ENCODE results near the gene STAG1.
"Not testable (repeated sequence)": the region's sequence is repeated elsewhere in the genome, so short reads cannot be mapped to it uniquely, and the experiment has no call there.

Gene STAG1

DNA sequence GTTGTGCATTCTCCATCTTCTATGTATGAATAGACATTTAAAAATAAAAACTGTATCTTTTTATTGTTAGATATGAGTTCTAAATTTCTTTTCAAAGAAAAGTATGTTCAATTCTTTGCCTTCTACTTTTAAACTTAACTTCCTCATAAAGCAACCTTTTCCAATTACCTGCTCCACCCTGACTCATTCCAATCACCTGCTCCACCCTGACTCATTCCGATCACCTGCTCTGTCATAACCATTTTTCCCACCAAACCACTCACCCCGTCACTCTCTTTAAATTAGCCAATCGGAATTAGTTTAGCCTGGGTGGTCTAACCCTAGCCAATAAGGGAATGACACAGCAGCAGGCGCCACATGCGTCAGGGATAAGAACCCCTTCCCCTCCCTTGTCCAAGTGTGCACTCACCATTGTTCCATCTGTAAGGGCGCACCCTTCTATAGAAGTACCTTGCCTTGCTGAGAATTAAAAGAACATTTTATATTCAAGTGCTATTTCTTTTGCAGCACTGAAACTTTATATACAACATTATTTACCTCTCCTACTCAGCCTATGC is 134.1 kb downstream of the STAG1 start:
- DNase-seq (ENCODE audit: extremely low spot score, insufficient read length, low read depth) = not testable (repeated sequence)

DNA sequence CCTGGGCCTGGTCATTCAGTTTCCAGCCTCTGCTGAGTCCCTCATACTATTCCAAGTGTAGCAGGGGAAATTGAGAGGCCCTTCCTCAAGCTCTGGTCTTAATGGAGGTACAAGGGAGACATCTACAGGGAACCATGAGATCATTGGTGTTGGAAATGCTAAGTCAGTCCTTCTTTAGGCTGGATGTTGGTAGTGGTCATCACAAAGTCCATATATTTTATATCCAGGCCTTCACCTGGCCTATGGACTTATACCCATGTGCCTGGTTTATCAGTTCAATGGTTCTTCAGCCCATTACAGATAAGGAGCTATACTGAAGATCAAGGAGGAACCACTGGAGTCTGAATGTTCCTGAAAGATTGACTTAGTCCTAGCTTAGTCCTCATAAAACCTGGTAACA is 135.0 kb downstream of the STAG1 start:
- FAIRE-seq = peak; percentile 26
- no peak for DNase-seq (ENCODE audit: extremely low spot score, insufficient read length, low read depth)

More for the DNA sequence above, 134.1 kb downstream of the STAG1 start:
- not testable (repeated sequence) for FAIRE-seq

DNA sequence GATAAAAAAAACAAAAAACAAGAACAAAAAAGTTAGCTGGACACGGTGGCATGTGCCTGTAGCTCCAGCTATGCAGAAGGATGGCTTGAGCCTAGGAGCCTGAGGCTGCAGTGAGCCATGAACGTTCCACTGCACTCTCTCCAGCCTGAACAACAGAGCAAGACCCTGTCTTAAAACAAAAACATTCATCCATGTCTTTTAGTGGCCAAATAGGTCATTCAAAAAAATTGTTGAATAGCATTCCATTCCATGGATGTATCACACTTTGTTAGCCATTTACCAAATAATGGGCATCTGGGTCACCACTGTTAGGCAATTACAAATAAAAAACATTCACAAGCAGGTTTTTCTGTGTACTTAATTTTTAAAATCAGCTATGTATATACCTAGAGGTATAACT is 139.7 kb downstream of the STAG1 start:
- FAIRE-seq = no peak

DNA sequence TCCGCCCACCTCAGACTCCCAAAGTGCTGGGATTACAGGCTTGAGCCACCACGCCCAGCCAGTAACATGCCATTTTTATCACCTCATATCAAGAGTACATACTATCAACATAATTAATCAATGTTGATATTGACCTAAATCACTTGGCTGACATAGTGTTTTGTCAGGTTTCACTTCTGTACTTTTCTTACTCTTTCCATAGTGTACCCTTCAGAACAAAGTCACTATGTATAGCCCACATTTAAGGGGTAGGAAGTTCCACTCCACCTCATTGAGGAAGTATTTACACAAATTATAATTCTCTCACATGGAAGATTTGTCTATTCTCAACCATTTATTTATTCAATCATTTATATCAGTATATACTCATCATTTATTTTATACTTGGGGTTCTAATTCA is 145.2 kb downstream of the STAG1 start:
- DNase-seq (ENCODE audit: extremely low spot score, insufficient read length, low read depth) = no peak
- no peak for FAIRE-seq

More for the DNA sequence above, 139.7 kb downstream of the STAG1 start:
- no peak for DNase-seq (ENCODE audit: extremely low spot score, insufficient read length, low read depth)

DNA sequence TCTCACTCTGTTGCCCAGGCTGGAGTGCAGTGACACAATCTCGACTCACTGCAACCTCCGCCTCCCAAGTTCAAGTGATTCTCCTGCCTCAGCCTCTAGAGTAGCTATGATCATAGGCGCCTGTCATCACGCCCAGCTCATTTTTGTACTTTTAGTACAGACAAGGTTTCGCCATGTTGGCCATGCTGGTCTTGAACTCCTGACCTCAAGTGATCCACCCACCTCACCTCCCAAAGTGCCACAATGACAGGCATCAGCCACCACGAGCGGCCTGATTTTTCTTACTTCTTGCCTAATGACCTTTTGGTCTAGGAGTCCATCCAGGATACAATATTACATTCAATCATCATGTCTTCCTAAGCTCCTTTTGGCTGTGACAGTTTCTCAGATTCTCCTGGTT is 146.0 kb downstream of the STAG1 start:
- not testable (repeated sequence) for FAIRE-seq; DNase-seq (ENCODE audit: extremely low spot score, insufficient read length, low read depth)

DNA sequence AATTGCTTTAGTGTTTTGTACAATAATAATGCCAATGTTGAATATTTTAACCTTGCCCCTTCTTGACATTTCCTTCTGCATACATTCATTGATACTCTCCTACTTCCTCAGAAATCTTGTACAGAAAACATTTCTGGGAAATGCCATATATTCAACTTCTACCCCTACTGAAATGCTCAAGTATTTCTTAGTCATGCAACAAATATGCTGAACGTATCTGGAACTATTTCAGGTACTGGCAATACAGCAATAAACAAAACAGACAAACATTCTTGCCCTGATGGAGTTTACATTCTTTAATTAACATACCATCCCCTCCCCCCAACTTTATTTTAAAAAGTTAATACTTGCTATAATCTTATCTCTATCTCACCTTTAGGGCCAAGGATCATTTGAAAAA is 147.2 kb downstream of the STAG1 start:
- no peak for FAIRE-seq

DNA sequence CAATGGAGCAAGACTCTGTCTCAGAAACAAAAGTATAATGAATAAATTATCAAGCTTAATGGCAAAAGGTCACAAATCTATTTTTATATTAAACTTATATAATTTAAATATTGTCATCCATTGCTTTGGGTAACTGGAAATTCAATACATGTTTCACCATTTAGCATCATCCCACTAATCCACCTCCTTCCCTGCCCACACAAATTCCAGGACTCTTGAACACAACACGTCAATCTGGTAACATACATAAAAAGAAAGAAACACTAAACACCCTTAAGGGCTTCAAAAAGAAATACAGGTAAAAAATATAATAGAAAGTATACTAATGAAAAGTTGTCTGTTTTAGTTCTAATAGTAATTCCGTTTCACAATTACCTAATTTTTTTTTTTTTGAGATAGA is 149.4 kb downstream of the STAG1 start:
- DNase-seq (ENCODE audit: extremely low spot score, insufficient read length, low read depth) = no peak

More for the DNA sequence above, 147.2 kb downstream of the STAG1 start:
- DNase-seq (ENCODE audit: extremely low spot score, insufficient read length, low read depth) = no peak

DNA sequence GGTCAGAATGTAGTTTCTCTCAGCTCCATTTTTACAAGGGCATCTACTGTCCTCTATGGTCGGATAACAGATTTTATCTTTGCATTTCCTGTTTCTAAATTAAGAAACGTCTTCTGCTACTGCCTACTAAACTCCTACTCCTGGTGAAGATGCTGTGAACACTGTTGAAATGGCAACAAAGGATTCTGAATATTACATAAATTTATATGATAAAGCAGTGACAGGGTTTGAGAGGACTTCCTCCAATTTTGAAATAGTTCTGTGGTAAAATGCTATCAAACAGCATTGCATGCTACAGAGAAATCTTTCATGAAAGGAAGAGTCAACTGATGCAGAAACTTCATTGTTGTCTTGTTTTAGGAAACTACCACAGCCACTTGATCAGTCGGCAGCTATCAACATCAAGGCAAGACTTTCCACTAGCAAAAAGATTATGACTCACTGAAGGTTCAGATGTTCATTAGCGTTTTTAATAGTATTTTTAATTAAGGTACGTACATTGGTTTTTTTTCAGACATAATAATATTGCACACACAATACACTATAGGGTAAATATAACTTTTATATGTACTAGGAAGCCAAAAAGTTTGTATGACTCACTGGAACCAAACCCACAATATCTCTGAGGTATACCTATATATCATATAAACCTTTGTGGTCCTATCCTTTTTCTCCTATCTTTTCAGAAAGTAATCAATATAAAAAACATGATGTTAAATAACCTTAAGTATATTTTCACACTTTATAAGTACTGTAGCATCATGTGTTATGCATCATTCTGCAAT is 156.1 kb downstream of the STAG1 start:
- DNase-seq (ENCODE audit: extremely low spot score, insufficient read length, low read depth) = no peak
- peak; percentile 44 for FAIRE-seq

More for the DNA sequence above, 149.4 kb downstream of the STAG1 start:
- FAIRE-seq = no peak

DNA sequence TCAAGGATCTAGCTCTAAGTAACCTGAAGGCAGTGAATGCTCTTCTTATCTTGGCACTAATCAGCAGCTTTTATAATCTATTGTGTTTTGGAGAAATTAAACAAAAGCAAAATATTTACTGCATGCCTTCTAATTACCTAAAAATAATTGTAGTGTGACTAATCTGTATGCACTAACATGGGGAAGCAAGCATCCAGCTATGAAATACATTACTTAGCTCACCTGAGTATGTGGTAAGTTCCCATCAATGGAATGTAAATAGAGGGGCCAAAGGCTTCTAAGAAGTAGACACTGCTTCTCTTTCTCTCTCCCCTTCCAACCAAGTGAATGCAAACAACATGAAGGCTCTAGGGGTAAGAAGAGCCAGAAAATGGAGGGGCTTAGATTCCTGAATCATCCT is 165.6 kb downstream of the STAG1 start:
- DNase-seq (ENCODE audit: extremely low spot score, insufficient read length, low read depth) = no peak
- FAIRE-seq = no peak

DNA sequence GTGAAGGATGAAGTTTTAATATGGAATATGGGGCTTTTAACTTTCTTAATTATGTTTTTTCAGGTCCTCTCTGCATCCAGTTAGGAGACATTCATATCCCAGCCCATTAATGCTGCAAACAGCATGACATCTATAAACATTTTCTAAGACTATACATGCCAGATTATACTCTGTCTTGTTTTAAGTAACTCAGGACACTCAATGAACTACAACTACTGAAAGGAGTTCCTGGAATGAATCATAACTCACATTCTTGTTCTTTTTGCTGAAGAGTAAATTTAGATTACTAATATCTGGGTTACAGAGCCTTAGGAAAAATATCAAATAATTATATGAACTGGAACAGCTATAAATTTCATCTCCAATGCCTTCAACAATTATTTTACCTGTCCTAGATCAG is 167.4 kb downstream of the STAG1 start:
- no peak for DNase-seq (ENCODE audit: extremely low spot score, insufficient read length, low read depth)
- no peak for FAIRE-seq

DNA sequence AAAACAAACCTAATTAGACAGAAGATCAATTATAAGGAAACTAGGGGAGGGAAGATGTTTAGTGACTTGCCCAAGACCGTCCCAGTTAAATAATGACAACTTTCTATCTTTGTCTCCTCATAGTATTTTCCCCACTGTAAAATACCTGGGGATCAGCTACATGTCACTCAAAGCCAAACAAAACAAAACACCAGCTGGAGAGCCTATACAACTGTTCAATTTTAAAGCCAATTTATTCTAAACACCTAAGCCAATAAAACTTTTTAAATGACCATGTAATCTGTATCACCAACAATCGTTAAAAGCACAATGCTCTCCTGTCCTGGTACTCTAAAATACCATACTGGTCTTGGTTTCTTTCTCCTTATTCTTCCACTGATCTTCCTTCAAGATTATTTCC is 168.4 kb downstream of the STAG1 start:
- FAIRE-seq = no peak
- DNase-seq (ENCODE audit: extremely low spot score, insufficient read length, low read depth) = no peak

DNA sequence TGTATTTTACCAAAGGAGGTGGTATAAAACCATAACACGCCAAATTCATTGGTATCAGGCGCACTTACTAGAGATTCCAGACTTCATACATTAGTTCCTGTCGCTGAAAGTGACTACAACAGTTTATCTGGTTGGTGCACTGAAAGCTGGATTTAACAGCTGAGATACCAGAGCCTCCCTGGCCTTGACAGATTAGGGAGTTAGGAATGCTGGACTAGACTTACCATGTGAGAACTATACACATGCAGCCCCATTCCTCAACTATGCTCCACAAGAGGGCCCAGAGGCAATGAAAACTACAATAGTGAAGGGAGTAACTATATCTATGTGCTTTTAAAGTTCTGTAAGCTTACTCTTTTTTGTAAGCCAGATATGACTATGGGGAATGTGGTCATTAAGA is 174.4 kb downstream of the STAG1 start:
- DNase-seq (ENCODE audit: extremely low spot score, insufficient read length, low read depth) = no peak
- no peak for FAIRE-seq

DNA sequence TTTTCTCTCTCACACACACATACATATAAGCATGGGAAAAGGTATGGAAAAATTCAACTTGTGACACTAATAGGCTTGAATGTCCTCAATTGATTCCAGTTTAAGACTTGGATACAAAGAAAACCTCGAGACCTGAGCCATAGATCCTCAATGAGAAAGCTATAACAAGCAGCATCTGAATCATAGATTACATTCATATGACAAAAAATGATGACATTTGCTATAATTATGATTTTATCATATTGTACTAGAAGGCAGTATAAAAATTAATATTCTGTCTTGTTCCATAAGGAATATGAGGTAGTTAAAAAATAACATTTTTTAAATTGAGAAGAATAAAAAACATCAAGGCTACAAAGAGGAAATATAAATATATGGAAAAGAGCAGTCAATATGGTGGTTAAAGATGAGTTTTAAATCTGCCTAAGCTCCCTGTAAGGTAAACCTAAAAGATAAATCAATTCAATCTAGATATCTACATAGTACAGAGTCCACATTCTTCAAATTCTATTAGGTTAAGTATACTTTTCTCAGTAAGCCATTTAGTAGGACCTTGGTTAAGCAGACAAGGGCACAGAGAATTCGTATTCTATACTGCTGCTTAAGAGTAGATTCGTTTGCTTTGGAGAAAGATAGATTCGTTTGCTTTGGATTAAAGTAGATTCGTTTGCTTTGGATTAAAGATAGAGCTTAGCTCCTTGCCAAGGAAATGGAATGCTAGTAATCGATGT is 175.7 kb downstream of the STAG1 start:
- DNase-seq (ENCODE audit: extremely low spot score, insufficient read length, low read depth) (no peak), FAIRE-seq (no peak)

DNA sequence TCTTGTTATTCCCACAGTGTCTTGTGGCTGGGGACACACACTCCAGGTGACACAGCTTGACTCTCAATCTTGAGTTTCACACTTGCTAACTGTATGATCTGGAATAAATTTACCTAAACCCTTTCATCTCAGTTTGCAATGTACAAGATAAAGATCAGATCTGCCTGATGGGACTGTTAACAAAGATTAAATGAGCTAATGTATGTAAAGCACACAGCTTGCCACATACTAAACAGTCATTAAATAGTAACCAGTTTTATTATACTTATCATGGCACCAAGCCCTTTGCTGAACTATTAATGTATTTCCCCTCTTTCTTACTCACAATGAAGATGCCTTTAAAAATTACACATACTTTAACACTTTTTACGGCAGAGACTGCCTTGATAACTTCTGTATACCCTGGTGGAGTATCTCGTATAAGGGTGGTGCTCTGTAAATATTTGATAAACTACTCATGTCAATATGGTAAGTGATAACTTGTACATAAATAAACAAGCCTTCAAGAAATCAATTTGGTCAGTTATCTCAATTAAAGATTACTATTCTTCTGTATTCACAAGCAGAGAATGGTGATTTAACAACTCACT is 184.5 kb downstream of the STAG1 start:
- DNase-seq (ENCODE audit: extremely low spot score, insufficient read length, low read depth) = no peak
- no peak for FAIRE-seq

DNA sequence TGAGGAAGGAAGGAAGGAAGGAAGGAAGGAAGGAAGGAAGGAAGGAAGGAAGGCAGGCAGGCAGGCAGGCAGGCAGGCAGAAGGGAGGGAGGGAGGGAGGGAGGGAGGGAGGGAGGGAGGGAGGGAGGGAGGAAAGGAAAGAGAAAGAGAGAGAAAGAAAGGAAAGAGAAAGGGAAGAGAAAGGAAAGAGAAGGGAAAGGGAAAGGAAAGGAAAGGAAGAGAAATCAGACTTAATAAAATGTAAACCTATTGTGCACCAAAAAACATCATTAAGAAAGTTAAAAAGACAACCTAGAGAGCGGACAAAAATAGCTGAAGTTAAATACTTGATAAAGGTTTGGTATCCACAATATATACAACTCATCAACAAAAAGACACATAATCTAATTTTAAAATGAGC is 187.2 kb downstream of the STAG1 start:
- FAIRE-seq = peak; percentile 42
- not testable (repeated sequence) for DNase-seq (ENCODE audit: extremely low spot score, insufficient read length, low read depth)

DNA sequence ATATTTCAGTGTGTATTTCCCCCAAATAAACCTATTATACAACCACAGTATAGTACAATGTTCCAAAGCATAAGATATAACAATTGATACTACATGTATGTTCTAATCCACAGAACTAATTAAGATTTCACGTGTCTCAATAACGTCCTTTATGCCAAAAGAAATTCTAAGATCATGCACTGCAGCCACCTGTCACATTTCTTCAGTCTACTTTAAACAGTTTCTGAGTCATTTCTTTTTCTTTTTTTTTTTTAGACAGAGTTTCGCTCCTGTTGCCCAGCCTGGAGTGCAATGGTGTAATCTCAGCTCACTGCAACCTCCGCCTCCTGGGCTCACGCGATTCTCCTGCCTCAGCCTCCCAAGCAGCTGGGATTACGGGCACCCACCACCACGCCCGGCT is 190.2 kb downstream of the STAG1 start:
- DNase-seq (ENCODE audit: extremely low spot score, insufficient read length, low read depth) (no peak), FAIRE-seq (no peak)

DNA sequence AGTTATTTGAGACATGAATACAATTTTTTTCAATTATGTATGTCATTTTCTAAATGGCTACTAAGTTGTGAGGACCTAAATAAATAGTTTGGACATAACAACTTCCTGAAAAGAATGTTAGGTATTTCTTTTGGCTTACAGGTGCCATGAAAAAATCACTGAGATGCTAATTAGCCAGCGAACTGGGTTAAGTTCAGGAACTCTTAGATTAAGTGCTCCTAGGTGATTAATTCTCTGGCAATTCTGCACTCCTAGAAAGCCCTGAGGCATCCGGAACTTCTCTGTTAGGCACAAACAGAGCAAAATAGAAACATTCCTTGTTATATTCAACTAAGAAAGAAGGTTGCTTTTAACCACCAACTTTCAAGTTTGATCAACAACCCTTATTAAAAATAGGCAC is 192.3 kb downstream of the STAG1 start:
- FAIRE-seq (no peak), DNase-seq (ENCODE audit: extremely low spot score, insufficient read length, low read depth) (no peak)

DNA sequence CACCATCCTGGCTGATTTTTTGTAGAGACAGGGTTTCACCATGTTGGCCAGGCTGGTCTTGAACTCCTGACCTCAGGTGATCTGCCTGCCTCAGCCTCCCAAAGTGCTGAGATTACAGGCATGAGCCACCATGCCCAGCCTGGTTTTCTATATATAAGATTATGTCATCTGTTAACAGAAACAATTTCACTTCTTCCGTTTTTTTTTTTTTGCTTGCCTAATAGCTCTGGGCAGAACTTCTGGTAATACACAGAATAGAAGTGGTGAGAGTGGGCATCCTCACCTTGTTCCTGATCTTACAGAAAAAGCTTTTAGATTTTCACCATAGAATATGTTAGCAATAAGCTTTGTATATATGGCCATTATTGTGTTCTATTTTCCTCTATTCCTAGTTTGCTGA is 202.7 kb downstream of the STAG1 start:
- DNase-seq (ENCODE audit: extremely low spot score, insufficient read length, low read depth); FAIRE-seq: not testable (repeated sequence)

DNA sequence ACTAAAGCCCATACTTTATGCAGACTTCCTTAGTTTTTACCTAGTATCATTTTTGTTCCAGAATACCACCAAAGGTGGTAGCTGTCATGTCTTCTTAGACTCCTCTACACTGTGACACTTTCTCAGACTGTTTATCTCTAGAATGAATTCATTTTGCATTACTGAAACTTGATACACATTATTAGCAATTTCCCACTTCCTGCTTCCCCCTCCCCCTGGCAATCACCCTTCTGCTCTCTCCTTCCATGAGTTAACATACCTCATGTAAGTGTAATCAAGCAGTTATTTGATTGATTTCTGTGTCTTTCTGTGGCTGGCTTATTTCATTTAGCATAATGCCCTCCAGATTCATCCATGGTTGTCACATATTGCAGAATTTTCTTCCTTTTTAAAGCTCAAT is 204.9 kb downstream of the STAG1 start:
- DNase-seq (ENCODE audit: extremely low spot score, insufficient read length, low read depth) (no peak), FAIRE-seq (peak; percentile 49)

DNA sequence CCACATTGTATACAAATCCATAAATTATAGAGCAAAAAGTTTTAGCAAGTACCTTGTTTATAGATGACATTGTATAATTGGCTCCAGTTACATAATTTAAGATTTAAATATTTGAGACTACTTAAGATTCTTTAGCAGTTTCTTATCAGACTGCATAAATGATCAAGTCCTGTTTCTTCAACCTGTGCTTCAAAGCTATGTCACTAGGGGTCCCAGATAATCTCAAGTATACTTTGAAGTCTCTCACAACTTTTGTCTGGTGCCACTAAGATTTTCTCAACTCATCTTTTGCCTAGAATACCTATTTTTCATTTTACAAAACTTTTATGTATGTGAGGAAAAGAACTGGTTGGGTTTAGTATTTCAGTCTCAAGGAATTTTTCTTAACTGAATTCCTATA is 205.5 kb downstream of the STAG1 start:
- no peak for FAIRE-seq
- DNase-seq (ENCODE audit: extremely low spot score, insufficient read length, low read depth) = no peak

Data from GM18507 (cell line).